NCI-H82 treated with DMSO at 0.1 percent for 48 hours (cell line): ENCODE results near the gene ZNF219.

Source experiments
- DNase-seq: peaks from one replicate; lab custom pipeline; 2025; ENCODE audit not compliant: unreplicated experiment; lab: John Stamatoyannopoulos, UW

ZNF219 gene

GRCh38 chr14:21088687-21089086 is 9.8 kb downstream of the ZNF219 start:
- no peak for DNase-seq

DNA sequence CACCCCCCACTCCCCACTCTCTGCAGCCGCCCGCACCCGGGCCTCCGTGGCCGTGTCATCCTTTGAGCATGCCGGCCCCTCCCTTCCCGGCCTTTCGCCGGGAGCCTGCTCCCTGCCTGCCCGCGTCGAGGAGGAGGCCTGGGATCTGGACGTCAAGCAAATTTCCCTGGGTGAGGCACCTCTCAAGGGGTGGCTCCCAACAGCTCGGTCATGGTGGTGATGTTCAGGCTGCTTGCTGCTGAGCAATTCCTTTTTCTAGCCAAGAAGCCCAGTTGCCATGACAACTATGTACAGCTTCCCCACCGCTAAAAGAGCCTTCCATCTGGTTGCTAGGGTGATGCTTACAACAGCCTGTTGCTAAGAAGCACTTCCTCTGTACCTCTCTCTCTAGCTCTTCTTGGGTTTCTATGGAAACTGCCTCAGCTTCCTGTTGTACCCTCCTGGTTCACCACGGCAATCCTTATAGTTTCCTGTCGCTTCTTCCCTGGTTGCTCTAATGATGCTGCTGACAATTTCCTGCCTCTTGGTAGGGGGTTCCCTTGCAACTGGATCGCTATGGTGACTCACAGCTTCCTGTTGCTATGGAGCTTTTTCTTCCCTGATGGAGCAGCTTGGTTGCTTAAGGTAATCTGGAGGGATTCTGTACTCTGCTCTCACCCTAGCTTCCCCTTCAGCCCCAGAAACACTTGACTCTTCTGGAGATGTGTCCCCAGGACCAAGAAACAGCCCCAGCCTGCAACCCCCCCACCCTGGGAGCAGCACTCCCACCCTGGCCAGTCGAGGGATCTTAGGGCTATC is 11.0 kb downstream of the ZNF219 start:
- no peak for DNase-seq

GRCh38 chr14:21086908-21087293 is 11.6 kb downstream of the ZNF219 start:
- DNase-seq: no peak

DNA sequence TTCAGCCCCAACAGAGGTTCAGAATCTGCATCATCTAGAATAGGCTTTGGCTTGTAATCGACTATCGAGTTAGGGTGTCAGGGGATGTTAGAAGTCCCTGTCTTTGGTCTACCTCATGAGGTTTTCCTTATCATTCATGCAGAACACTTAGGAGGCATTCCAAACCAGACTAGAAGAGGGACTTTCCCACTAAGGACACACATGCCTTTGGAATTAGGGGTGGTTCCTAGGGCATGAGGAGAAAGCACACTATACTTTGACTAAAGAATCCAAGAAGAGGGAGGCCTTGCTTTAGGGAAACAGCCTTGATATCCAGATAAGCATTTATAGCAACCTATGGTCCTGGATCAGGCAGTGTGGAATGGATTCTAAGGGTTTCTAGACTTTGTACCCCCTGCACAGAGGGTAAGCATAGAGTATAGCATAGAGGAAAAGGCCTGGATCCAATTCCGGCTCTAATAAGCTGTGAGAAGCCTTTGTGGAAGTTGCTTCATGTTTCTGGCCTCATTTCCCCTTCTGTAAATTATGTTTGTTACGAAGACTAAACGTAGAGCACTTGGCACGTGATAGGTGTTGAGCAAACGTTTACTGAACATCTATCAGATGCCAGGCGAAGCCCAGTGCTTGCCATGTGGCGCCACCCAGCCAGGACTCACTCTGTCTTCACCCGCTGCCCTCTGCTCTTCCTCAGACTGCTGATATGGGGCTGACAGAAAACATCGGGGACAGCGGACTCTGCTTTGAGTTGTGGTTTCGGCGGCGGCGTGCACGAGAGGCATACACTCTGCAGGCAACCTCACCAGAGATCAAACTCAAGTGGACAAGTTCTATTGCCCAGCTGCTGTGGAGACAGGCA is 13.2 kb downstream of the ZNF219 start:
- DNase-seq: no peak

DNA sequence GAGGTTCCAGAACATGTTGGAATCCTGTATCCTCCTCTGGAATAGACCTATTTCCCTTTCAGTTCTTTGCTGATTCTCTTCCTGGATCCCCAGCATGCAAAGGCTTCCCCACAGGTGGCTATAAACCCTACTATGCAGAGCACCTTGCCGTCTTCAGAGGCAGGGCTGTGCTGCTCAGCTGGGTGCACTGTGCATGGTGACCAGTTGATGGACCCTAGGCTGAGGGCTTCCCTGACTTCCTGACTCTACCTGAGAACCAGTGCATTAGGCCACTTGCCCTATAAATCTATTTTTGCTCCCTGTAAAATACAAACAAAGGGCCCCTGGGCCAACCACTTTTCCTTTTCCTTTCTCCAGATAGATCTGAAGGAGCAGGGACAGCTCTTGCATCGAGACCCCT is 14.1 kb downstream of the ZNF219 start:
- DNase-seq: no peak

GRCh38 chr14:21083565-21084325 is 14.7 kb downstream of the ZNF219 start:
- no peak for DNase-seq

GRCh38 chr14:21081521-21082142 is 16.8 kb downstream of the ZNF219 start:
- DNase-seq: no peak

GRCh38 chr14:21078726-21079125 is 19.7 kb downstream of the ZNF219 start:
- DNase-seq: no peak

DNA sequence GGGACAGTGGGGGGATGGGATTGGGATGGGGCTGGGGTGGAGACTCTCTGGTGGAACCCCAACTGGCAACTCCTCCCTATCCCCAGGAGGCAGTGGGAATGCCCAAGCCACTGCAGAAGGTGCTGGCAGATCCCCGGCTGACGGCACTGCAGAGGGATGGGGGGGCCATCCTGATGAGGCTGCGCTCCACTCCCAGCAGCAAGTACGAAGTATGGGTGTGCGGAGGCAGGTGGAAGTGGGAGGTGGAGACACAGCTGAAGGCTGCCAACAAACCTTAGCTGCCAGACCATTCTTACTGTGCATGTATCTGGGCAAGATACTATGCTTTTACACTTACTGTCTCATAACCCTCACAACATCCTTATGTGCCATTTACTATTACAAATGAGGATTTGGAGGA is 20.2 kb downstream of the ZNF219 start:
- no peak for DNase-seq

DNA sequence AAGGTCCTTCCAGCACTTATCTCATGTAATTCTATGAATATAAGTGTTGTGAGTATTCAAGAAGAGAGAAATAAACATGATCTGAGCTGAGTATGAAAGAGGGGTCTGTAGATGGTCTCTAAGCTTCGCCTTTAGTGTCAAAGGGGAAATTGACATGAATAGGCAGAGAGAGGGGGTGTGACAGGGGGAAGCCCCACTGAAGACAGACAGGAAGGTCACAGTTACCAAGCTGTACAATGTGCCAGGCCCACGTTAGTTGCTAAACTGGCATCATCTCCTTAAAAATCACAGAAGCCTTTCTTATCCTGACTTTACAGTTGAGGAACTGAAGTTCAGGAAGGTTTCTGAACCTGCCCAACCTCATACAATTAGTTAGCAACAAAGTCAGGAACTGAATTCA is 20.8 kb downstream of the ZNF219 start:
- no peak for DNase-seq

GRCh38 chr14:21075719-21076437 is 22.6 kb downstream of the ZNF219 start:
- no peak for DNase-seq

- no peak for DNase-seq
Observed at GRCh38 chr14:21074398-21075272, 23.8 kb downstream of the ZNF219 start.

GRCh38 chr14:21073921-21074320 is 24.5 kb downstream of the ZNF219 start:
- no peak for DNase-seq

DNA sequence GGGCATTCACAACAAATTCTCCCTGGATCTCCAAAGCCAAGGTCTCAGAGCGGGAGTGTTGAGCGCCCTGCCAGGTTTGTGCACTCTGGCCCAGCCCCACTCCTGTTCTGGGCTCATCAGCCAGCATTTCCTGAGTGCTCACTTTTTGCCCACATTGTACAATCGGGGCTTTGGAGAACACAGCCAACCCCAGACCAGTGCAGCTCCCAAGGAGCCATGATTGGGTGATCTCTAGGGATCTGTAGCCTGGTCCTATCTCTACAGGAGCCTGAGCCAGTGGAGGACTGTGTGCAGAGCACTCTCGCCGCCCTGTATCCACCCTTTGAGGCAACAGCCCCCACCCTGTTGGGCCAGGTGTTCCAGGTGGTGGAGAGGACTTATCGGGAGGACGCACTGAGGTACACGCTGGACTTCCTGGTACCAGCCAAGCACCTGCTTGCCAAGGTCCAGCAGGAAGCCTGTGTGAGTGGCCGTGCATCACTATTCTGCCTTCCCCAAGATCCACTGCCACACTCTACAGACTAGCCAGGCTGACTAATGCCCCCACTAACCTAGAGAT is 25.6 kb downstream of the ZNF219 start:
- DNase-seq: no peak

DNA sequence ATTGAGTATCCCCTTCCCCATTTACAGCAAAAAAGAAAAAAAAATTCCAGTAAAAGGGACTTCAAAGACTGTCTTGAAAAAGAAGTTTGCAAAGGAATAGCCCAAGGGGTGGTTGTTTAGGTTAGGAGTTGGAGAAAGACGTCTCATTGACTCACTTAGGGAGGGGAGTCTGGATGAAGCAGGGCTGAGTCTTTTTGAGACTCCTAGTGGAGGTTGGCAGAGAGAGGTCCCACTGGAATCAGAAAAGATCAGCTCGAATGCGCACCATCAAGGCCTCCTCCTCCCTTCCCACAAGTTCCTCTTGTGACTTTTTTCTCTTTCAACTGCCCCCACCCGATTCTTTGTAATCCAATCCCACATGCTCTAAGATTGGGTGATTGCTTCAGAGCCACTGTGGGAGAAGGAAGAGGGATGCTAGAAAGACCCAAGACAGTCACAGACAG is 26.4 kb downstream of the ZNF219 start:
- DNase-seq: no peak

DNA sequence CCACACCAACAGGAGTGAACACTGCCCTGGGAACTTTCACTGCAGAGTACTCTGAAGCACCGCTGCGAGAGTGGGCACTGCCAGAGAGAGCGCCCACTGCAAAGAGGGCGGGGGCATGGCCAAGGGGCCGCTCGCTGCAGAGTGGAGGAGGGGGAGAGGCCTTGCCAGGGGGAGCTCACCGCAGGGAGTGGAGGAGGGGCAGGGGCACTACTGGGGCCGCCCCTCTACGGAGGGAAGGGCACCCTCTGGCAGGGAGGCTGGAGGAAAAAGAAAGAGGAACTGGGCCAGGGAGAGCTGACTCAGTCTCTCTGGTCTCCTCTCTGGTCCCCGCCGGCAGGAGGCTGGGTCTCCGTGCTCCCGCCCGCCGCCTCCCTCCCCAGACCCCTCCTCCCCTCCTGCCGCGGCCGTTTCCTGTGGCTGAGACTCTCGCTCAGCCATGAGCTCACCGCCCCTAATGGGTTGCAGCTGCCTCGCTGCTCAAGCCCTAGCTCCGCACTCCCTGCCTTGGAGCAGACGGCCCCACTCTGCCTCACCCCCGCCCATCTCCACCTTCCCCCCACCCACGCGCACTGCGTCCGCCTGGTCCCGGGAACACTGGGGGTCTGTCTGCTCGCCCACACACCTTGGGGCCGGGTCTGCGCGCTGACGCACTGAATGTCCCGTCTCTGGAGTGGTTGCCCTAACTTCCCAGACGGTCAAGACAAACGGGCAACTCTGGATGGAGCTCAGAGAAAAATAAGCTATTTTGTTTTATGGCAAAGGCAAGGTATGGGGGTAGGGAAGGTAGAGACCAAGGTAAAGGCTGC is 27.0 kb downstream of the ZNF219 start:
- DNase-seq: peak; percentile 43

DNA sequence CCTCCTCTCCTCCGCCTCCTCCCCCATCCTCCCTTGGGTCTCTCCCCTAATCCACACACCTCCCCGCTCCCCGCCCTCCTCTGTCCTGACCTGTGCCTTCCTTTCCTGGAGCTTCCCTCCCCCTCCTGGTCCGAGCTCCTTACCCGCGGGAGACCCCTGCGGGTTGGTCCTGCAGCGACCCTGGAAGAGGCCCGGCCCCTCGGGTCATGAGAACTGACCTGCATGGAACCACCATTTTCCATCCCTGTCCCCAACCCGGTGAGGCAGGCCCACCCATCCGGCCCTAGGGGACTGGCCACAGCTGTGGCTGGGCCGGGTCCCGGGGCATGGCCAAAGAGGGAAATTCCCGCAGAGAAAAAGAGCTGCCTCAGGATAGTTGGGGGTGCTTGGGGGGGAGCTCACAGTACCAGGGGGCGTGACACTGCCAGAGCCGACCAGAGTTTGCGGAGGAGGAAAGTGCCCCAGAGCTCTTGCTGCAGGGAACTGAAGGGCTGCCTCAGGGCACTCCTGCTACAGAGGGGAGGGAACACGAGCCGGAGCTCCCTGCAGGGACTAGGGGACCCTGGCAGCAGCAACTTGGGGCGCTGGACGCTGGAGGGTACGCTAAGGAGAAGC is 27.7 kb downstream of the ZNF219 start:
- no peak for DNase-seq

DNA sequence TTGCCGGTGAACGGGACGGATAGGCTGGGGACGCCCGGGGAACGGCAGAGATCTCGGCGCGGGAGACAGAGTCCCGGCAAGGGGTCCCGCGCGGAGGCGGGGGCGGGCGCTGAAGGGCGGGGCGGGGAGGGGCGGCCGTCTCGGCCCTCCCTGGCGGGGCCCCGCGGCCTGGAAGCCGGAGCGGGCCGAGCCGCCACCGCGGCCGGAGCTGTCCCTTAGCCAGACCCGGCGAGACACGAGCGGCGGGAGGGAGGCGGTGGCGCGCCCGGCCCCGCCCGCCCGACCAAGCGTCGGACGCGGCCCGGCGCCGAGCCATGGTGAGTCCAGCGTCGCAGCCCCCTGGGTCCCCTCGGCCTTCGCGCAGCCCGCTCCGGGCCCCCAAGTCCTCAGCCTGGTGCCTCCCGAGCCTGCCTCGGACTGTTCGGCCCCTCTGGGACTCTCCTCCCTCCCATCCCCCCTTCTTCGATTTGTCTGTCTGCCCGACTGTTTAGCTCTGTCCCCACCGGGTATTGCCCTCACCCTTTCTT is 28.3 kb downstream of the ZNF219 start, which contains the start of gene ARHGEF40:
Gene ARHGEF40, plus strand, starts transcription at position 222 of the 527 bp plus-strand sequence. Its CDS starts 93 bp downstream, at position 315.
- DNase-seq: no peak
